LNCaP clone FGC (cell line): ENCODE results near the gene NARS2.
A peak's percentile ranks its signal among the peaks of the same experiment; 100 is the strongest.

Experiments
- DNase-seq: peaks from one replicate; pipeline ENCODE4 v3.0.0-alpha.2; 2011; ENCODE audit warnings: low read depth
- H3K4me3 ChIP-seq: 2 replicates; pipeline ENCODE4 v1.5.1; 2011; ENCODE audit warnings: mild to moderate bottlenecking, low read depth, low read length, control low read depth
- TF ChIP-seq, protein P1 (sequence below): IDR thresholded peaks from 2 replicates; pipeline ENCODE4 v1.5.1; 2012; ENCODE audit warnings: mild to moderate bottlenecking; ENCODE audit not compliant: control insufficient read depth, insufficient read depth; ENCODE audit errors: extremely low read depth

The NARS2 gene

DNA sequence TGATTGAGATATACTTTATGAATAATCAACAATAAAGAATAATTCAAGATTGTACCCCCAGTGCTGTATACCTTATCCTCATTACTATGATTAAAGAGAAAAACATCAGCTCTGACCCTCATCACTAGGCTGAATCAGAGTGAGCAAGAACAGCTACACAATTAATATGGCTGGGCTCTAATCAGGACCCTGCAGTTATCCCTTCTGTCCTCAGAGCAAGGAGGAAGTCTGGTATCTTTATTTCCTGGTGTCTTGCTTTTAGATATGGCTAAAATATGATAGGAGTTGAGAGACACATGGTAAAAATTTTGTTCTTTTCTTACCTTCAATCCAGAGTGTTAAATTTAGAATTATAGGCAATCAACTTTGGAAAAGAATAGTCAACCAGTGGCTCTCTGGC, 128.5 kb downstream of the NARS2 start:
- no peak for DNase-seq
- no peak overlapping the region for H3K4me3 ChIP-seq
- TF ChIP-seq, protein P1, sequence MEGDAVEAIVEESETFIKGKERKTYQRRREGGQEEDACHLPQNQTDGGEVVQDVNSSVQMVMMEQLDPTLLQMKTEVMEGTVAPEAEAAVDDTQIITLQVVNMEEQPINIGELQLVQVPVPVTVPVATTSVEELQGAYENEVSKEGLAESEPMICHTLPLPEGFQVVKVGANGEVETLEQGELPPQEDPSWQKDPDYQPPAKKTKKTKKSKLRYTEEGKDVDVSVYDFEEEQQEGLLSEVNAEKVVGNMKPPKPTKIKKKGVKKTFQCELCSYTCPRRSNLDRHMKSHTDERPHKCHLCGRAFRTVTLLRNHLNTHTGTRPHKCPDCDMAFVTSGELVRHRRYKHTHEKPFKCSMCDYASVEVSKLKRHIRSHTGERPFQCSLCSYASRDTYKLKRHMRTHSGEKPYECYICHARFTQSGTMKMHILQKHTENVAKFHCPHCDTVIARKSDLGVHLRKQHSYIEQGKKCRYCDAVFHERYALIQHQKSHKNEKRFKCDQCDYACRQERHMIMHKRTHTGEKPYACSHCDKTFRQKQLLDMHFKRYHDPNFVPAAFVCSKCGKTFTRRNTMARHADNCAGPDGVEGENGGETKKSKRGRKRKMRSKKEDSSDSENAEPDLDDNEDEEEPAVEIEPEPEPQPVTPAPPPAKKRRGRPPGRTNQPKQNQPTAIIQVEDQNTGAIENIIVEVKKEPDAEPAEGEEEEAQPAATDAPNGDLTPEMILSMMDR: no peak

DNA sequence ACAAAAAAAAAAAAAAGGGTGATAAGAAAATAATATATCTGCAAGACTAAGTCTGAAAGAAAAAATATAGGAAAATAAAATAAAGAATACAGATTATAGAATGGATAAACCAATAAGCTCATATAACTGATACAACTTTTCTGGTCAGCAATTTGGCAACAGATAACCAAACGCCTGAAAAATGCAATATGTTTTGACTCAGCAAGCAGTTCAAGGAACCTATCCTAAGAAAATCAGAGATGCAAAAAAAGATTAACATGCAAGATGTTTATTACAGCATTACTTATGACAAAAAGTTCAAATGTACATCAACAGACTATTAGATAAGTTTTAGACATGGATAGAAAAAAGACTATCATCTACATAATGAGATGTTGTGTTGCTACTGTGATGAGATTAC, 129.9 kb downstream of the NARS2 start:
- TF ChIP-seq, protein P1: no peak
- DNase-seq: no peak
- H3K4me3 ChIP-seq: no peak overlapping the region

DNA sequence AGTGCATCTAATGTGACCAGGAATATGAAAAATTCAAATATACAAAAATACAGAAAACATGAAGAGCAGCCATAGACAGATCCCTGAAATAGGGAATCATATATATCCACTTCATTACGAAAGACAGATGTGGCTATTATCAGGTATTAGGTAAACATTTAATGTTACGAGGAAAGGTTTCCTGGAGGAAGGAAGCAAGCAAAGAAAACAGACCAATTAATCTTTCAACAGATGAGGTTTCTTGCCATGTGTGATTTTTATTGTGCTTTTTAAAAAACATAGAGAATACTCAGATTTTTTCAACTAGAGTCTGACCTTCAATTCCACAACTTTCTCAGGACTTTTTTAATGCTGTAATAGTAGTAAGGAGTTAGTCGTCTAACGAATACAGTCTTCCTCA, 132.7 kb downstream of the NARS2 start:
- no peak overlapping the region for H3K4me3 ChIP-seq
- DNase-seq: no peak
- TF ChIP-seq, protein P1: no peak

DNA sequence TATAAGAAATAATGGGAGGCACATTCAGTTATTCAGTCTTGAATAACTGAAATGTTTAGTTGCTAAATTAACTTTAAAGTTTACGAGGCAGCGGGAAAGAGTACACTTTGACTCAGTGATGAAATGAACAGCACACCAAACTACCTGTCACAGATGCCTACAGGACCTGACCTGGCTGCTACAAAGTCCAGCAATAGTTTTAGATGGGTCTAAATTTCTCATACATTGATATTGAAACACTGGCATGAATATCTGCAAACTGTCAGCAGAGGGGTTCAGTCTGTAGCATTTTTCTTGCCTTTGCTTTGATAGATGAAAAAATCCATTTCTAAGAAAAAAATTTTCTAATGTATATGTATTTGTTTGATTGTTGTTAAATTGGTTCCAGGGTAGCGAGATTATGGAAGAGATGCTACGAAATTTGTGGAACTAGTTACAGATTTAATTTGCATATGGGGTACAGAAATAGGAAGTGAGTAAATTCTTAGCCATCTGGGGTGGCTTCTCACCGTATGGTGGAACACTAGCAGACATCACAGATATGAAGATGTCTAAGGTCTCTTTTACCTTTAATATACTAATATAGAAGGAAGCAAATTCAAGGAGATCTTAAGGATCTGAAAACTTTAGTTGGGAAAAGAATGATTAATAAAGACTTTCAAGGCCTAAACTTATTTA, 136.2 kb downstream of the NARS2 start:
- TF ChIP-seq, protein P1: no peak
- no peak overlapping the region for H3K4me3 ChIP-seq
- DNase-seq: no peak

DNA sequence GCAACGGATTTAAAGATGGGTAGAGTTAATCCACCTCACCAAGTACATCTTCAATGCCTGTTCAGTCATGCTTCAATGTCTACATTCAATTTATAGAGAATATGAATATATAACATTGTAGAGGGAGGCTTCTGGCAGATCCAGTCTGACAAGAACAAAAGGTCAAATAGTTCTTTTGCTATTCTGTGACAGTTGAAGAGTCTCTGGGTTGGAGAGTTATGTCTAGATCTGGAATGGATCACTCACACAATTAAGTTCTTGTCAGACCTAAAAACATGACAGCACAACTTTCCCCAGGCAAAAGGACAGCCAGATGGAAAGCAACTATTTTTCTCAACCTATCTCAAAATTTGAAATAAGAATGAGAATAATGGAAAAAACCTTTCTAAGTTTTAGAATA, 141.7 kb downstream of the NARS2 start:
- H3K4me3 ChIP-seq: no peak overlapping the region
- TF ChIP-seq, protein P1: no peak
- no peak for DNase-seq

DNA sequence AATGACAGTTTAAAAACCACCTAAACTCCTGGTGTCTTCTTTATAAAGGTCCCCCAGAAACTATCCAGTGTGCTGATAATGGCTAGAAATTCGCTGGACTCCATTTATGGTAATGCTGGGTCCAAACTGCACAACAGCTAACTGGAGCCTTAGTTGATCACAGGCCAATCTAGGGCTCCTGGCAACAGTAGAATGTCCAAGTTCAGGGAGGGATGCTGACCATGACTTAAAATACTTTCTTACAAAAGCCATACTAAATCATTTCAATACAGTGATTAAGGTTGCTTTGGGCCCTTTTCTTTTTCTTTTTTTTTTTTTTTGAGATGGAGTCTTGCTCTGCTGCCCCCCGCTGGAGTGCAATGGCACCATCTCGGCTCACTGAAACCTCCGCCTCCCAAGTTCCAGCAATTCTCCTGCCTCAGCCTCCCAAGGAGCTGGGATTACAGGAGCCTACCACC, 142.6 kb downstream of the NARS2 start:
- TF ChIP-seq, protein P1: peak; percentile 37
- no peak for DNase-seq

DNA sequence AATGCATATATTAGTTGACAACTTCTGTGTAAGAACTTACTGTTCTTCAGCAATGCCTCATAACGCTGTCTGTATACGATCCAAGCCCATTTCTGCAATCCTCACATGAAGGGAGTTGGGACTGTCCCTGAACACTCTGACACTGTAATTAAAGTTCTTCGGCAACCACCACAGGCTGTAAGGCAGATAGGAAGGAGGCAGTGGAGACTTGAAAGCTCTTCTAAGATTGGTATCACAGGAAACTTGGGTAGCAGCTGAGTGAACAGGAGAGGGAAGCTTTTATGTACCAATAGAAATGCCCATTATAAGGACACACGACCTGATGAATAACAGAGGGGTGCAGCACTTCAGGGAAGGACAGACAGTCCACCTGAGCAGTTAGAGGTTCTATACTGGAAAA, 145.0 kb downstream of the NARS2 start:
- DNase-seq: no peak
- H3K4me3 ChIP-seq: no peak overlapping the region
- TF ChIP-seq, protein P1: no peak

More for the DNA sequence above, 142.6 kb downstream of the NARS2 start:
- no peak overlapping the region for H3K4me3 ChIP-seq
